Hepatocyte (in vitro differentiated cells): ENCODE data around the gene LRRC66.

Experiments
- EZH2 ChIP-seq: fragments of 200-600 bp; sonication (generic); IDR thresholded peaks from 2 replicates; pipeline ENCODE4 v1.6.1; 2016; ENCODE audit warnings: antibody characterized with exemption, mild to moderate bottlenecking, borderline replicate concordance
- EZH2phosphoT487 ChIP-seq: fragments of 200-600 bp; sonication (generic); IDR thresholded peaks from one replicate; pipeline ENCODE4 v1.6.1; 2018; ENCODE audit warnings: antibody characterized with exemption, mild to moderate bottlenecking, low read depth, moderate library complexity; ENCODE audit not compliant: unreplicated experiment, severe bottlenecking
- TF ChIP-seq, protein P1 (sequence below): fragments of 200-600 bp; sonication (generic); IDR thresholded peaks from 2 replicates; pipeline ENCODE4 v1.5.1; 2016; ENCODE audit warnings: antibody characterized with exemption, mild to moderate bottlenecking; ENCODE audit not compliant: poor library complexity

GRCh38 chr4:51963841-51964517 is 56.2 kb downstream of the LRRC66 start:
- TF ChIP-seq, protein P1, sequence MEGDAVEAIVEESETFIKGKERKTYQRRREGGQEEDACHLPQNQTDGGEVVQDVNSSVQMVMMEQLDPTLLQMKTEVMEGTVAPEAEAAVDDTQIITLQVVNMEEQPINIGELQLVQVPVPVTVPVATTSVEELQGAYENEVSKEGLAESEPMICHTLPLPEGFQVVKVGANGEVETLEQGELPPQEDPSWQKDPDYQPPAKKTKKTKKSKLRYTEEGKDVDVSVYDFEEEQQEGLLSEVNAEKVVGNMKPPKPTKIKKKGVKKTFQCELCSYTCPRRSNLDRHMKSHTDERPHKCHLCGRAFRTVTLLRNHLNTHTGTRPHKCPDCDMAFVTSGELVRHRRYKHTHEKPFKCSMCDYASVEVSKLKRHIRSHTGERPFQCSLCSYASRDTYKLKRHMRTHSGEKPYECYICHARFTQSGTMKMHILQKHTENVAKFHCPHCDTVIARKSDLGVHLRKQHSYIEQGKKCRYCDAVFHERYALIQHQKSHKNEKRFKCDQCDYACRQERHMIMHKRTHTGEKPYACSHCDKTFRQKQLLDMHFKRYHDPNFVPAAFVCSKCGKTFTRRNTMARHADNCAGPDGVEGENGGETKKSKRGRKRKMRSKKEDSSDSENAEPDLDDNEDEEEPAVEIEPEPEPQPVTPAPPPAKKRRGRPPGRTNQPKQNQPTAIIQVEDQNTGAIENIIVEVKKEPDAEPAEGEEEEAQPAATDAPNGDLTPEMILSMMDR: no peak
- TF ChIP-seq EZH2phosphoT487 (no peak), EZH2 (no peak)
